Measurements from ENCODE around the gene PPP1CC.

GRCh38 chr12:110677982-110678381 lies 64.7 kb downstream of the PPP1CC start:
- TF ChIP-seq CTCF (IDR thresholded peaks at IDR 0.05) (no peak), POLR2A (IDR thresholded peaks at IDR 0.05) (no peak)

All from body of pancreas (tissue), 4 donors.